IPS DF 6.9 (cell line): ENCODE measurements around the gene RPL15.
"Not testable (repeated sequence)": the region's sequence is repeated elsewhere in the genome, so short reads cannot be mapped to it uniquely, and the experiment has no call there.

Experiments
- DNase-seq: peaks from one replicate; pipeline ENCODE4 v3.0.0-alpha.2; 2013; ENCODE audit warnings: low read depth, low spot score
- H3K27ac ChIP-seq: one replicate; pipeline ENCODE4 v1.5.1; 2013; ENCODE audit warnings: low read length, control low read depth
- H3K27me3 ChIP-seq: 2 replicates; pipeline ENCODE4 v1.6.1; 2013; ENCODE audit warnings: mild to moderate bottlenecking, low read length; ENCODE audit not compliant: control insufficient read depth, insufficient read depth
- H3K36me3 ChIP-seq: 2 replicates; pipeline ENCODE4 v1.6.1; 2013; ENCODE audit warnings: low read length; ENCODE audit not compliant: control insufficient read depth, insufficient read depth
- H3K4me1 ChIP-seq: 2 replicates; pipeline ENCODE4 v1.6.1; 2013; ENCODE audit warnings: low read length; ENCODE audit not compliant: control insufficient read depth, insufficient read depth
- H3K4me3 ChIP-seq: 2 replicates; pipeline ENCODE4 v1.5.1; 2013; ENCODE audit warnings: mild to moderate bottlenecking, low read length
- H3K9me3 ChIP-seq: 2 replicates; pipeline ENCODE4 v1.6.1; 2013; ENCODE audit warnings: low read length, inconsistent platforms; ENCODE audit not compliant: control insufficient read depth, insufficient read depth
- WGBS: extraction: QIAGEN DNeasy Blood & Tissue Kit; methylation state at CpG from one replicate; pipeline ENCODE4 v1.1.7; 2013; ENCODE audit warnings: mixed read lengths, missing lambda C conversion rate; ENCODE audit not compliant: insufficient read length, insufficient coverage; 5-methylcytosine and 5-hydroxymethylcytosine counted together

Gene RPL15

GRCh38 chr3:23889386-23889785, 27.5 kb upstream of the RPL15 start:
- Histone ChIP-seq H3K4me3 (no peak overlapping the region), H3K27me3 (no peaks in the 10 kb centered on the region), H3K27ac (no peak overlapping the region), H3K9me3 (no peaks in the 10 kb centered on the region), H3K4me1 (no peaks in the 10 kb centered on the region), H3K36me3 (peaks cover 3% of the 10 kb centered on the region; the same call in 1 of the 2 replicates)
- WGBS, result no CpG with 5 or more reads among the region's 2 CpGs
- no peak for DNase-seq

GRCh38 chr3:23889950-23890349, 27.0 kb upstream of the RPL15 start:
- no peak for DNase-seq
- peaks cover 3% of the 10 kb centered on the region; the same call in 1 of the 2 replicates for H3K36me3 ChIP-seq
- no peaks in the 10 kb centered on the region for H3K9me3 ChIP-seq
- H3K27me3 ChIP-seq, result no peaks in the 10 kb centered on the region
- H3K4me3 ChIP-seq, result no peak overlapping the region
- no peaks in the 10 kb centered on the region for H3K4me1 ChIP-seq
- H3K27ac ChIP-seq, result no peak overlapping the region
- WGBS, result no CpG with 5 or more reads among the region's 5 CpGs

- no peak overlapping the region for H3K27ac ChIP-seq
- H3K4me3 ChIP-seq, result no peak overlapping the region
- no peaks in the 10 kb centered on the region for H3K4me1 ChIP-seq
- H3K9me3 ChIP-seq, result no peaks in the 10 kb centered on the region
- no CpG with 5 or more reads among the region's 8 CpGs for WGBS
- H3K27me3 ChIP-seq, result no peaks in the 10 kb centered on the region
- peaks cover 5% of the 10 kb centered on the region; the same call in 1 of the 2 replicates for H3K36me3 ChIP-seq
- no peak for DNase-seq
Observed at GRCh38 chr3:23894254-23895061, 22.5 kb upstream of the RPL15 start.

- Histone ChIP-seq H3K9me3 (no peaks in the 10 kb centered on the region), H3K4me1 (no peaks in the 10 kb centered on the region), H3K27me3 (no peaks in the 10 kb centered on the region), H3K36me3 (peaks cover 5% of the 10 kb centered on the region; the same call in 1 of the 2 replicates), H3K4me3 (no peak overlapping the region), H3K27ac (no peak overlapping the region)
- no peak for DNase-seq
- 100% methylated on average over 1 of the region's 4 CpGs for WGBS
Observed at GRCh38 chr3:23895181-23895580, 21.8 kb upstream of the RPL15 start.

GRCh38 chr3:23900744-23901143, 16.2 kb upstream of the RPL15 start:
- no peak for DNase-seq
- no peaks in the 10 kb centered on the region for H3K27me3 ChIP-seq
- peaks cover 2% of the 10 kb centered on the region; the same call in 1 of the 2 replicates for H3K36me3 ChIP-seq
- no peaks in the 10 kb centered on the region for H3K4me1 ChIP-seq
- no CpG with 5 or more reads among the region's 6 CpGs for WGBS
- no peak overlapping the region for H3K27ac ChIP-seq
- no peaks in the 10 kb centered on the region for H3K9me3 ChIP-seq
- no peak overlapping the region for H3K4me3 ChIP-seq

- H3K36me3 ChIP-seq, result no peaks in the 10 kb centered on the region
- H3K4me3 ChIP-seq, result no peak overlapping the region
- no peaks in the 10 kb centered on the region for H3K4me1 ChIP-seq
- DNase-seq, result no peak
- no peaks in the 10 kb centered on the region for H3K9me3 ChIP-seq
- no peaks in the 10 kb centered on the region for H3K27me3 ChIP-seq
- H3K27ac ChIP-seq, result no peak overlapping the region
Observed at GRCh38 chr3:23904545-23904944, 12.4 kb upstream of the RPL15 start.

GRCh38 chr3:23909341-23909740, 7.6 kb upstream of the RPL15 start:
- H3K36me3 ChIP-seq, result no peaks in the 10 kb centered on the region
- no peaks in the 10 kb centered on the region for H3K4me1 ChIP-seq
- no peak overlapping the region for H3K27ac ChIP-seq
- WGBS, result no CpG with 5 or more reads among the region's 7 CpGs
- no peak overlapping the region for H3K4me3 ChIP-seq
- no peak for DNase-seq
- no peaks in the 10 kb centered on the region for H3K27me3 ChIP-seq
- no peaks in the 10 kb centered on the region for H3K9me3 ChIP-seq

GRCh38 chr3:23911397-23911796, 5.5 kb upstream of the RPL15 start:
- no peaks in the 10 kb centered on the region for H3K36me3 ChIP-seq

GRCh38 chr3:23912335-23912734, 4.6 kb upstream of the RPL15 start:
- not testable (repeated sequence) for DNase-seq, H3K4me3 ChIP-seq, H3K36me3 ChIP-seq, H3K27me3 ChIP-seq, H3K27ac ChIP-seq, H3K4me1 ChIP-seq, H3K9me3 ChIP-seq
- WGBS, result no CpG with 5 or more reads among the region's 3 CpGs

More at GRCh38 chr3:23911397-23911796, 5.5 kb upstream of the RPL15 start:
- Histone ChIP-seq H3K4me1 (no peaks in the 10 kb centered on the region), H3K27me3 (no peaks in the 10 kb centered on the region), H3K9me3 (no peaks in the 10 kb centered on the region), H3K4me3 (no peak overlapping the region), H3K27ac (no peak overlapping the region)
- no peak for DNase-seq
- WGBS, result no CpG with 5 or more reads among the region's 2 CpGs

- Histone ChIP-seq H3K36me3 (peaks cover 4% of the 10 kb centered on the region; the same call in 1 of the 2 replicates), H3K27me3 (no peaks in the 10 kb centered on the region), H3K4me3 (no peak overlapping the region), H3K27ac (no peak overlapping the region), H3K9me3 (no peaks in the 10 kb centered on the region), H3K4me1 (no peaks in the 10 kb centered on the region)
- no CpG with 5 or more reads among the region's 1 CpG for WGBS
- DNase-seq, result no peak
Observed at GRCh38 chr3:23913182-23913581, 3.8 kb upstream of the RPL15 start.
